ENCODE measurements around the gene VPS50.

Gene VPS50

GRCh38 chr7:93378131-93378760, 146.1 kb downstream of the VPS50 start:
- no peak overlapping the region for H3K27ac ChIP-seq
- H4K20me1 ChIP-seq, result no peaks in the 10 kb centered on the region
- no peaks in the 10 kb centered on the region for H3K9me3 ChIP-seq
- H3K9ac ChIP-seq, result no peak overlapping the region
- TF ChIP-seq Cebpa-rat (IDR thresholded peaks at IDR 0.05), result no peak
- no peak overlapping the region for H3K4me3 ChIP-seq
- no peaks in the 10 kb centered on the region for H3K27me3 ChIP-seq
- peak overlapping the region; percentile 50 for H3K4me2 ChIP-seq
- H3K36me3 ChIP-seq, result no peaks in the 10 kb centered on the region
- H3K4me1 ChIP-seq, result peaks cover 18% of the 10 kb centered on the region

- no peak overlapping the region for H3K27ac ChIP-seq
- no peaks in the 10 kb centered on the region for H3K27me3 ChIP-seq
- peaks cover 18% of the 10 kb centered on the region for H3K4me1 ChIP-seq
- no peak overlapping the region for H3K4me2 ChIP-seq
- no peaks in the 10 kb centered on the region for H3K9me3 ChIP-seq
- no peaks in the 10 kb centered on the region for H3K36me3 ChIP-seq
- TF ChIP-seq Cebpa-rat (IDR thresholded peaks at IDR 0.05), result no peak
- H4K20me1 ChIP-seq, result no peaks in the 10 kb centered on the region
- no peak overlapping the region for H3K4me3 ChIP-seq
- no peak overlapping the region for H3K9ac ChIP-seq
These were observed 150.2 kb downstream of the VPS50 start for GRCh38 chr7:93382362-93382761.

- Histone ChIP-seq H3K27me3 (no peaks in the 10 kb centered on the region), H3K9ac (no peak overlapping the region), H3K9me3 (no peaks in the 10 kb centered on the region), H3K36me3 (no peaks in the 10 kb centered on the region), H3K4me3 (no peak overlapping the region), H3K4me1 (no peaks in the 10 kb centered on the region), H3K27ac (no peak overlapping the region), H3K4me2 (no peak overlapping the region), H4K20me1 (no peaks in the 10 kb centered on the region)
- no peak for TF ChIP-seq Cebpa-rat (IDR thresholded peaks at IDR 0.05)
These were observed 158.5 kb downstream of the VPS50 start for GRCh38 chr7:93390660-93391059.

GRCh38 chr7:93392984-93393383, 160.8 kb downstream of the VPS50 start:
- Histone ChIP-seq H3K9ac (no peak overlapping the region), H3K36me3 (no peaks in the 10 kb centered on the region), H3K27me3 (no peaks in the 10 kb centered on the region), H3K4me3 (no peak overlapping the region), H4K20me1 (no peaks in the 10 kb centered on the region), H3K27ac (no peak overlapping the region), H3K4me2 (no peak overlapping the region), H3K4me1 (no peaks in the 10 kb centered on the region), H3K9me3 (no peaks in the 10 kb centered on the region)
- TF ChIP-seq Cebpa-rat (IDR thresholded peaks at IDR 0.05), result no peak

GRCh38 chr7:93399642-93400041, 167.5 kb downstream of the VPS50 start:
- H3K4me1 ChIP-seq, result no peaks in the 10 kb centered on the region
- no peaks in the 10 kb centered on the region for H4K20me1 ChIP-seq
- H3K4me3 ChIP-seq, result no peak overlapping the region
- H3K9ac ChIP-seq, result no peak overlapping the region
- H3K4me2 ChIP-seq, result no peak overlapping the region
- no peak for TF ChIP-seq Cebpa-rat (IDR thresholded peaks at IDR 0.05)
- H3K27ac ChIP-seq, result no peak overlapping the region
- H3K36me3 ChIP-seq, result no peaks in the 10 kb centered on the region
- no peaks in the 10 kb centered on the region for H3K9me3 ChIP-seq
- no peaks in the 10 kb centered on the region for H3K27me3 ChIP-seq

- no peaks in the 10 kb centered on the region for H4K20me1 ChIP-seq
- no peak overlapping the region for H3K9ac ChIP-seq
- no peak for TF ChIP-seq Cebpa-rat (IDR thresholded peaks at IDR 0.05)
- H3K9me3 ChIP-seq, result 0 out of 2 replicates have a peak, but pooled peaks cover 4% of the 10 kb centered on the region
- no peak overlapping the region for H3K4me2 ChIP-seq
- H3K4me1 ChIP-seq, result no peaks in the 10 kb centered on the region
- no peak overlapping the region for H3K27ac ChIP-seq
- H3K36me3 ChIP-seq, result no peaks in the 10 kb centered on the region
- H3K4me3 ChIP-seq, result no peak overlapping the region
- no peaks in the 10 kb centered on the region for H3K27me3 ChIP-seq
These were observed 170.8 kb downstream of the VPS50 start for GRCh38 chr7:93402944-93403343.

- TF ChIP-seq Cebpa-rat (IDR thresholded peaks at IDR 0.05), result no peak
- H3K27ac ChIP-seq, result no peak overlapping the region
- no peak overlapping the region for H3K9ac ChIP-seq
- H3K4me3 ChIP-seq, result no peak overlapping the region
- H3K4me2 ChIP-seq, result no peak overlapping the region
- H3K9me3 ChIP-seq, result 0 out of 2 replicates have a peak, but pooled peaks cover 4% of the 10 kb centered on the region
- no peaks in the 10 kb centered on the region for H3K4me1 ChIP-seq
- H3K27me3 ChIP-seq, result no peaks in the 10 kb centered on the region
- no peaks in the 10 kb centered on the region for H3K36me3 ChIP-seq
- no peaks in the 10 kb centered on the region for H4K20me1 ChIP-seq
These were observed 175.1 kb downstream of the VPS50 start for GRCh38 chr7:93407239-93407638.

- Histone ChIP-seq H3K4me2 (no peak overlapping the region), H3K9me3 (0 out of 2 replicates have a peak, but pooled peaks cover 4% of the 10 kb centered on the region), H4K20me1 (no peaks in the 10 kb centered on the region), H3K4me3 (no peak overlapping the region), H3K4me1 (no peaks in the 10 kb centered on the region), H3K27me3 (no peaks in the 10 kb centered on the region), H3K27ac (no peak overlapping the region), H3K9ac (no peak overlapping the region), H3K36me3 (no peaks in the 10 kb centered on the region)
- no peak for TF ChIP-seq Cebpa-rat (IDR thresholded peaks at IDR 0.05)
These were observed 177.2 kb downstream of the VPS50 start for GRCh38 chr7:93409324-93409723.

Data from BLaER1 (cell line).